Transverse colon (tissue), 4 donors: ENCODE data around the gene SP6.

Experiments used
- CTCF ChIP-seq, 5 experiments: fragments of 200-600 bp in 3 of 5; fragments of 450-650 bp in 2 of 5; sonication (generic) in 3 of 5; IDR thresholded peaks; 1 replicate in 2 of 5; 2 replicates in 3 of 5; pipeline ENCODE4 v1.5.1; 2016 to 2017; ENCODE audit warnings: antibody characterized with exemption in 5 of 5, inconsistent platforms in 3 of 5, mild to moderate bottlenecking in 2 of 5, moderate library complexity in 1 of 5
- POLR2A ChIP-seq: fragments of 450-650 bp; IDR thresholded peaks from one replicate; pipeline ENCODE4 v1.6.1; 2016; ENCODE audit warnings: antibody characterized with exemption, mild to moderate bottlenecking, moderate library complexity
- POLR2AphosphoS5 ChIP-seq, 3 donors: sonication (generic); formaldehyde crosslinking; IDR thresholded peaks; one replicate each; pipeline ENCODE4 v1.6.1; 2016; ENCODE audit warnings: antibody characterized with exemption in 3 of 3

DNA sequence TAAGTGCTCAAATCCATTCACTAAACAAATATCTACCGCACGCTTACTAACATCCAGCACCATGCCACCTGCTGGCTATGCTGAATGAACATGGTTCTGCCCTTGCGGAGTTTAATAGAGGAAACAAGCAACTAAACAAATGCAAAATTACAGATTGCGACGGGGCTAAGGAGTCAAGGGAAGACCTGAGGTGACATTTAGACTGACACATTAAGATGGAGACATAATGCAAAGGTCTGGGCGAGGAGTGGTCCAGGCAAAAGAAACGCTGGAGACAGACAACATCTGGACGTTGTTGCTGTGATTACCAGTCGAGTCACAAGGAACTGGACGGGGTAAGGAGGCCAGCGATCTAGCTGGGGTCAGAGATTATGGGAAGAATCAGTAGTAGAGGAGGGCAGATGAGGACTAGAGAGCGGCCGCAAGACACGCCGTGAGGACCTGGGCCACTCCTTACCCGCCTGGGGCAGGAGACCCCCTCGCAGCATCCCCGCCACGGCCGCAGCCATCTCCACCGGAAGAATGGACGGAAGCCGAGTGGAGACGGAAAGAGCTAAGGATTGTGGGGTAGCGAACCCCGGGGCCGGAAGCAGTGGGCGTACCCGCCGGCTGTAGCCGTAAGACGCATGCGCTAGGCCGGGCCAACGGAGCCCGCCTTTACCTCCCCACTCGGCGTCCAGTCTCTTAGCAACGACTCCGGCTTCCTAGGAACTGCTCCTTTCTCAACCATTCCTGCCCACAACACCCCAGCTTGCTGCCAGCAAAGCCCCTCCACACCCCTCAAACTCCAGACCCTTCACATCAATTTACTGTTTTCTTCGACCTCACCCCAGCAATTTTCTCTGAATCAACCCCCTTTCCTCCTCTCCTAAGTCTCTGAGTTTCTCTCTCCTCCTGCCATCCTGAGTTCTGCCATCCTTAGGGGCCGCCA, 19.7 kb downstream of the SP6 start, which contains the start of the genes LRRC46 and MRPL10:
- peak; percentile 90 for TF ChIP-seq POLR2A
- TF ChIP-seq CTCF (IDR thresholded peaks at IDR 0.05), result peak in 4 of 5 experiments; percentile 15 to 47 (median 24)
- TF ChIP-seq POLR2AphosphoS5 (IDR thresholded peaks at IDR 0.05), result peak; percentile 94 to 98 (median 97)
